ENCODE measurements around the gene AREG. TPM values are rescaled to one million over a fixed set of nuclear protein-coding genes. Genes with fewer than 3 reads are reported as not detected.

Gene AREG
- total and polyA plus RNA-seq, 2 of the 13 experiments (the other 11 are each of a cell fraction or from before 2014, with no cell fraction given), result 6.2 to 7.1 TPM

DNA sequence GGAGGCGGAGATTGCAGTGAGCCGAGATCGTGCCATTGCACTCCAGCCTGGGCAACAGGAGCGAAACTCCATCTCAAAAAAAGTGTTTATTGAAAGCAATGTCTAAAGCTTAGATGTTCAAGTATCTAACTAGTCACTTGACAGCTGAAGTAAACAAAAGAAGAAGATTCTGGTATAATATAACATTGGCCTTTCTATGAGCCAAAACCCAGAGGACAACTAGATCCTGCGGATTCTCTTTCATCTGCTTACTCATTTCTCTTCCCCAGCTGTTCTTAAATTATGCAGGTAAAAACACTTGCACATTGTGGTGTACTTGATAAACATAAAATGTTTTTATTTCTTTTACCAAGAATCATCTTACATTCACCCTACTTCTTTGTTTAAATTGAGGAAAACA, 24.1 kb upstream of the AREG start (continued):
- no peak for TF ChIP-seq ZNF749 (CRISPR knock-in tag; IDR thresholded peaks at IDR 0.05; ENCODE audit: borderline replicate concordance)
- no peak for TF ChIP-seq DPF2 (CRISPR knock-in tag; IDR thresholded peaks at IDR 0.05; ENCODE audit: borderline replicate concordance, low read depth)
- TF ChIP-seq BRF2 (CRISPR knock-in tag; IDR thresholded peaks at IDR 0.05), result no peak

DNA sequence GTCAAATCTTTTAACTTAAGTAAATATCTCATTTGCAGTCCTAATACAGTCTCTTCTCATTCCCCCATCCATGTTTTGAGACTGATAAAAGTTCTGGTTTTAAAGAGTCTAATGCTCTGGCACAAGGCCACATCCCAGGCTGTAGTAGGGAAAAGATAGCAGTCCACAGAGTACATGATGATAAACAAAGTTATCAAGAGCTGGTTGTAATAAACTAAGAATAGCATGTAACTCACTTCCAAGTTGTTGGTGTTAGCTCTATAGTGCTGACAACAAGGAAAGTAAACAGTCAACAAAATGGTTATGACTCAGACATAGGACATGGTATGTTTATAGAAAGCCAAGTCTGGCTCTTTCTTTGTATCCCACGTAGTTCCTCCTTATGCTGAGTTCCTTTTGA, 21.8 kb upstream of the AREG start:
- Histone ChIP-seq H3K4me2 (ENCODE audit: low read depth, low read length) (no peak overlapping the region), H3K27ac (ENCODE audit: extremely low read length, insufficient read depth, low read length) (no peak overlapping the region), H3K27me3 (ENCODE audit: control insufficient read depth in 1 of 2, insufficient read depth in 2 of 2, low read length in 2 of 2) (no peaks in the 10 kb centered on the region), H3K4me1 (ENCODE audit: insufficient read depth, low read length) (no peaks in the 10 kb centered on the region), H2AFZ (ENCODE audit: low read length) (no peak overlapping the region), H3K9me3 (ENCODE audit: low read length) (no peaks in the 10 kb centered on the region), H3K4me3 (replicated peaks in 1 of 3; ENCODE audit: insufficient read depth in 1 of 3, low read depth in 2 of 3, low read length in 3 of 3) (no peak overlapping the region), H3K9ac (ENCODE audit: insufficient read depth, low read depth, low read length) (no peak overlapping the region), H3K36me3 (replicated peaks in 1 of 2; ENCODE audit: control insufficient read depth in 1 of 2, insufficient read depth in 2 of 2, low read length in 2 of 2) (no peaks in the 10 kb centered on the region), H4K20me1 (ENCODE audit: insufficient read depth, low read length) (no peaks in the 10 kb centered on the region), H3K79me2 (ENCODE audit: insufficient read depth, low read length) (no peaks in the 10 kb centered on the region)
- in situ Hi-C loops (cut with HindIII; ENCODE audit: extremely low pct_ligation_motif_present, low pct_unique_long_range_greater_than_20kb) (no loop called here), intact Hi-C loops (cut with micrococcal nuclease; ENCODE audit: unreplicated experiment) (no loop called here)
- ChIA-PET CTCF (ENCODE audit: low intra/inter-chr PET ratio, low total read pairs) (no interaction called here), POLR2A (interaction anchor here (1.1 kb wide), 1 partner anchor 9 kb away, joined by 3 read pairs; no protein-coding TSS in a partner anchor)
- ATAC-seq (no peak), DNase-seq (ENCODE audit: low spot score) (no peak), FAIRE-seq (no peak)
- BruUV-seq (replicated peaks), result no TSS peak
- no peak for TF ChIP-seq KDM4B (CRISPR knock-in tag; IDR thresholded peaks at IDR 0.05)
- 15% methylated on average over 1 of the region's 1 CpG for WGBS (ENCODE audit: low lambda C conversion rate)

GRCh38 chr4:74424111-74424510, 20.8 kb upstream of the AREG start:
- Histone ChIP-seq H3K4me3 (replicated peaks in 1 of 3; ENCODE audit: insufficient read depth in 1 of 3, low read depth in 2 of 3, low read length in 3 of 3) (no peak overlapping the region), H4K20me1 (ENCODE audit: insufficient read depth, low read length) (no peaks in the 10 kb centered on the region), H3K27me3 (ENCODE audit: control insufficient read depth in 1 of 2, insufficient read depth in 2 of 2, low read length in 2 of 2) (no peaks in the 10 kb centered on the region), H2AFZ (ENCODE audit: low read length) (no peak overlapping the region), H3K4me2 (ENCODE audit: low read depth, low read length) (no peak overlapping the region), H3K79me2 (ENCODE audit: insufficient read depth, low read length) (no peaks in the 10 kb centered on the region), H3K9ac (ENCODE audit: insufficient read depth, low read depth, low read length) (no peak overlapping the region), H3K9me3 (ENCODE audit: low read length) (no peaks in the 10 kb centered on the region), H3K27ac (ENCODE audit: extremely low read length, insufficient read depth, low read length) (no peak overlapping the region), H3K4me1 (ENCODE audit: insufficient read depth, low read length) (no peaks in the 10 kb centered on the region), H3K36me3 (replicated peaks in 1 of 2; ENCODE audit: control insufficient read depth in 1 of 2, insufficient read depth in 2 of 2, low read length in 2 of 2) (no peaks in the 10 kb centered on the region)
- ChIA-PET CTCF (ENCODE audit: low intra/inter-chr PET ratio, low total read pairs) (no interaction called here), POLR2A (interaction anchor here (1.1 kb wide), 1 partner anchor 10 kb away, joined by 3 read pairs; no protein-coding TSS in a partner anchor)
- no peak for DNase-seq (ENCODE audit: low spot score)
- WGBS (ENCODE audit: low lambda C conversion rate), result 11% methylated on average over 2 of the region's 2 CpGs
- no peak for ATAC-seq
- intact Hi-C loops (cut with micrococcal nuclease; ENCODE audit: unreplicated experiment) (no loop called here), in situ Hi-C loops (cut with HindIII; ENCODE audit: extremely low pct_ligation_motif_present, low pct_unique_long_range_greater_than_20kb) (no loop called here)
- BruUV-seq (replicated peaks), result no TSS peak
- no peak for FAIRE-seq
- TF ChIP-seq ZNF383 (CRISPR knock-in tag; IDR thresholded peaks at IDR 0.05; ENCODE audit: borderline replicate concordance), result no peak
- TF ChIP-seq, protein P1, sequence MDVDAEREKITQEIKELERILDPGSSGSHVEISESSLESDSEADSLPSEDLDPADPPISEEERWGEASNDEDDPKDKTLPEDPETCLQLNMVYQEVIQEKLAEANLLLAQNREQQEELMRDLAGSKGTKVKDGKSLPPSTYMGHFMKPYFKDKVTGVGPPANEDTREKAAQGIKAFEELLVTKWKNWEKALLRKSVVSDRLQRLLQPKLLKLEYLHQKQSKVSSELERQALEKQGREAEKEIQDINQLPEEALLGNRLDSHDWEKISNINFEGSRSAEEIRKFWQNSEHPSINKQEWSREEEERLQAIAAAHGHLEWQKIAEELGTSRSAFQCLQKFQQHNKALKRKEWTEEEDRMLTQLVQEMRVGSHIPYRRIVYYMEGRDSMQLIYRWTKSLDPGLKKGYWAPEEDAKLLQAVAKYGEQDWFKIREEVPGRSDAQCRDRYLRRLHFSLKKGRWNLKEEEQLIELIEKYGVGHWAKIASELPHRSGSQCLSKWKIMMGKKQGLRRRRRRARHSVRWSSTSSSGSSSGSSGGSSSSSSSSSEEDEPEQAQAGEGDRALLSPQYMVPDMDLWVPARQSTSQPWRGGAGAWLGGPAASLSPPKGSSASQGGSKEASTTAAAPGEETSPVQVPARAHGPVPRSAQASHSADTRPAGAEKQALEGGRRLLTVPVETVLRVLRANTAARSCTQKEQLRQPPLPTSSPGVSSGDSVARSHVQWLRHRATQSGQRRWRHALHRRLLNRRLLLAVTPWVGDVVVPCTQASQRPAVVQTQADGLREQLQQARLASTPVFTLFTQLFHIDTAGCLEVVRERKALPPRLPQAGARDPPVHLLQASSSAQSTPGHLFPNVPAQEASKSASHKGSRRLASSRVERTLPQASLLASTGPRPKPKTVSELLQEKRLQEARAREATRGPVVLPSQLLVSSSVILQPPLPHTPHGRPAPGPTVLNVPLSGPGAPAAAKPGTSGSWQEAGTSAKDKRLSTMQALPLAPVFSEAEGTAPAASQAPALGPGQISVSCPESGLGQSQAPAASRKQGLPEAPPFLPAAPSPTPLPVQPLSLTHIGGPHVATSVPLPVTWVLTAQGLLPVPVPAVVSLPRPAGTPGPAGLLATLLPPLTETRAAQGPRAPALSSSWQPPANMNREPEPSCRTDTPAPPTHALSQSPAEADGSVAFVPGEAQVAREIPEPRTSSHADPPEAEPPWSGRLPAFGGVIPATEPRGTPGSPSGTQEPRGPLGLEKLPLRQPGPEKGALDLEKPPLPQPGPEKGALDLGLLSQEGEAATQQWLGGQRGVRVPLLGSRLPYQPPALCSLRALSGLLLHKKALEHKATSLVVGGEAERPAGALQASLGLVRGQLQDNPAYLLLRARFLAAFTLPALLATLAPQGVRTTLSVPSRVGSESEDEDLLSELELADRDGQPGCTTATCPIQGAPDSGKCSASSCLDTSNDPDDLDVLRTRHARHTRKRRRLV (CRISPR knock-in tag; IDR thresholded peaks at IDR 0.05), result no peak
- TF ChIP-seq, protein P2, sequence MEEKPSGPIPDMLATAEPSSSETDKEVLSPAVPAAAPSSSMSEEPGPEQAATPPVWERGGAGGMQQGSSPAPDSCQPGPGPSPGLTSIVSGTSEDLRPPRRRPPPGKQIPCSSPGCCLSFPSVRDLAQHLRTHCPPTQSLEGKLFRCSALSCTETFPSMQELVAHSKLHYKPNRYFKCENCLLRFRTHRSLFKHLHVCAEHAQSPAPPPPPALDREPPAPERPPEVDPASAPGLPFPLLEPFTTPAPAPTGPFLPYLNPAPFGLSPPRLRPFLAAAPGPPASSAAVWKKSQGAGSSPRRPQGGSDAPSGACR (CRISPR knock-in tag; IDR thresholded peaks at IDR 0.05), result no peak
- TF ChIP-seq HOXA9 (CRISPR knock-in tag; IDR thresholded peaks at IDR 0.05; ENCODE audit: borderline replicate concordance), result no peak

All from HepG2 (cell line).